Astrocyte (in vitro differentiated cells and primary cell): ENCODE data around the gene ARHGEF37. TPM values are rescaled to one million over a fixed set of nuclear protein-coding genes. Genes with fewer than 3 reads are reported as not detected.

Source experiments
- DNase-seq: peaks from one replicate; pipeline ENCODE4 v3.0.0-alpha.2; 2010; ENCODE audit warnings: low read depth
- FAIRE-seq: peaks from 2 replicates; lab custom pipeline; 2011; peaks lifted over from hg19 to GRCh38; lab: Jason Lieb, UNC
- H2AFZ ChIP-seq: 2 replicates; pipeline ENCODE4 v1.6.0; 2012; ENCODE audit warnings: low read depth, low read length, inconsistent platforms
- H3K27ac ChIP-seq: 2 replicates; pipeline ENCODE4 v1.5.1; 2011; ENCODE audit warnings: low read depth, low read length, inconsistent platforms
- H3K27me3 ChIP-seq: 2 replicates; pipeline ENCODE4 v1.6.0; 2011; ENCODE audit warnings: low read length, inconsistent platforms; ENCODE audit not compliant: insufficient read depth
- H3K36me3 ChIP-seq: 2 replicates; pipeline ENCODE4 v1.5.1; 2011; ENCODE audit warnings: low read length, inconsistent platforms; ENCODE audit not compliant: insufficient read depth
- H3K4me1 ChIP-seq: 2 replicates; pipeline ENCODE4 v1.5.1; 2011; ENCODE audit warnings: low read length, inconsistent platforms; ENCODE audit not compliant: insufficient read depth
- H3K4me2 ChIP-seq: 2 replicates; pipeline ENCODE4 v1.6.0; 2012; ENCODE audit warnings: low read length, inconsistent platforms
- H3K4me3 ChIP-seq: 2 replicates; pipeline ENCODE4 v1.5.1; 2011; ENCODE audit warnings: low read depth, mild to moderate bottlenecking, low read length, inconsistent platforms; ENCODE audit not compliant: insufficient read depth
- H3K79me2 ChIP-seq: 2 replicates; pipeline ENCODE4 v1.6.0; 2012; ENCODE audit warnings: mild to moderate bottlenecking, low read length, inconsistent platforms; ENCODE audit not compliant: insufficient read depth
- H3K9ac ChIP-seq: 2 replicates; pipeline ENCODE4 v1.6.0; 2012; ENCODE audit warnings: mild to moderate bottlenecking, low read length, inconsistent platforms
- H3K9me3 ChIP-seq: 2 replicates; pipeline ENCODE4 v1.5.1; 2012; ENCODE audit warnings: low read depth, mild to moderate bottlenecking, low read length, inconsistent platforms; ENCODE audit not compliant: insufficient read depth
- H4K20me1 ChIP-seq: 2 replicates; pipeline ENCODE4 v1.6.0; 2012; ENCODE audit warnings: low read length, inconsistent platforms; ENCODE audit not compliant: insufficient read depth
- H3K27ac Mint-ChIP-seq: one replicate; pipeline ENCODE4 v1.8.0; 2021; ENCODE audit warnings: mild to moderate bottlenecking, mixed read lengths; ENCODE audit not compliant: unreplicated experiment
- H3K27me3 Mint-ChIP-seq: one replicate; pipeline ENCODE4 v1.8.0; 2021; ENCODE audit warnings: low read depth, mixed read lengths; ENCODE audit not compliant: unreplicated experiment
- H3K36me3 Mint-ChIP-seq: one replicate; pipeline ENCODE4 v1.8.0; 2021; ENCODE audit warnings: low read depth, mixed read lengths; ENCODE audit not compliant: unreplicated experiment
- H3K4me1 Mint-ChIP-seq: one replicate; pipeline ENCODE4 v1.8.0; 2021; ENCODE audit warnings: low read depth, mixed read lengths; ENCODE audit not compliant: unreplicated experiment
- H3K4me3 Mint-ChIP-seq: one replicate; pipeline ENCODE4 v1.8.0; 2021; ENCODE audit warnings: mild to moderate bottlenecking, moderate library complexity, mixed read lengths; ENCODE audit not compliant: unreplicated experiment
- H3K9me3 Mint-ChIP-seq: one replicate; pipeline ENCODE4 v1.8.0; 2021; ENCODE audit warnings: mild to moderate bottlenecking, mixed read lengths; ENCODE audit not compliant: unreplicated experiment
- CTCF ChIP-seq: IDR thresholded peaks from 2 replicates; pipeline ENCODE4 v1.5.1; 2011; ENCODE audit warnings: low read depth, mild to moderate bottlenecking, inconsistent platforms, low read length, moderate library complexity; ENCODE audit not compliant: insufficient read depth
- EZH2 ChIP-seq: IDR thresholded peaks from 2 replicates; pipeline ENCODE4 v1.6.1; 2012; ENCODE audit warnings: mild to moderate bottlenecking, low read length, inconsistent platforms; ENCODE audit not compliant: insufficient read depth
- total RNA-seq: library from RNA; stranded (reverse); gene quantifications from 2 replicates; pipeline ENCODE4 v1.2.1, GENCODE V29; 2021

ARHGEF37 gene
- total RNA-seq, 1 donor from 2014 or later, result 2.3 TPM

GRCh38 chr5:149651686-149652085 is 70.4 kb downstream of the ARHGEF37 start:
- Mint-ChIP-seq H3K9me3 (no peaks in the 10 kb centered on the region), H3K4me1 (peaks cover 2% of the 10 kb centered on the region), H3K27ac (no peak overlapping the region), H3K36me3 (peaks cover 1% of the 10 kb centered on the region), H3K4me3 (no peak overlapping the region), H3K27me3 (peaks cover 12% of the 10 kb centered on the region)
- no peak overlapping the region for H3K27ac ChIP-seq
- H3K27me3 ChIP-seq, result no peaks in the 10 kb centered on the region
- DNase-seq, result no peak
- no peaks in the 10 kb centered on the region for H3K4me1 ChIP-seq
- H3K9me3 ChIP-seq, result no peaks in the 10 kb centered on the region
- H3K36me3 ChIP-seq, result no peaks in the 10 kb centered on the region
- H3K9ac ChIP-seq, result no peak overlapping the region
- H2AFZ ChIP-seq, result no peak overlapping the region
- TF ChIP-seq CTCF (no peak), EZH2 (no peak)
- H3K79me2 ChIP-seq, result no peaks in the 10 kb centered on the region
- no peak overlapping the region for H3K4me3 ChIP-seq
- no peak for FAIRE-seq
- H3K4me2 ChIP-seq, result no peak overlapping the region
- H4K20me1 ChIP-seq, result no peaks in the 10 kb centered on the region

- no peak for FAIRE-seq
- H3K27me3 Mint-ChIP-seq, result peaks cover 9% of the 10 kb centered on the region
- peaks cover 1% of the 10 kb centered on the region for H3K36me3 Mint-ChIP-seq
These were observed 71.4 kb downstream of the ARHGEF37 start for GRCh38 chr5:149652697-149653096.

More at GRCh38 chr5:149652697-149653096, 71.4 kb downstream of the ARHGEF37 start:
- Mint-ChIP-seq H3K4me3 (no peak overlapping the region), H3K27ac (no peak overlapping the region), H3K9me3 (no peaks in the 10 kb centered on the region), H3K4me1 (no peaks in the 10 kb centered on the region)
- Histone ChIP-seq H3K9ac (no peak overlapping the region), H4K20me1 (no peaks in the 10 kb centered on the region), H3K4me2 (no peak overlapping the region), H2AFZ (no peak overlapping the region), H3K27me3 (peaks cover 4% of the 10 kb centered on the region), H3K4me3 (no peak overlapping the region), H3K27ac (no peak overlapping the region), H3K79me2 (no peaks in the 10 kb centered on the region), H3K4me1 (no peaks in the 10 kb centered on the region), H3K9me3 (no peaks in the 10 kb centered on the region), H3K36me3 (no peaks in the 10 kb centered on the region)
- DNase-seq, result no peak
- no peak for TF ChIP-seq CTCF
- no peak for TF ChIP-seq EZH2
